Measurements from ENCODE around the gene SLC35F4.

The SLC35F4 gene

DNA sequence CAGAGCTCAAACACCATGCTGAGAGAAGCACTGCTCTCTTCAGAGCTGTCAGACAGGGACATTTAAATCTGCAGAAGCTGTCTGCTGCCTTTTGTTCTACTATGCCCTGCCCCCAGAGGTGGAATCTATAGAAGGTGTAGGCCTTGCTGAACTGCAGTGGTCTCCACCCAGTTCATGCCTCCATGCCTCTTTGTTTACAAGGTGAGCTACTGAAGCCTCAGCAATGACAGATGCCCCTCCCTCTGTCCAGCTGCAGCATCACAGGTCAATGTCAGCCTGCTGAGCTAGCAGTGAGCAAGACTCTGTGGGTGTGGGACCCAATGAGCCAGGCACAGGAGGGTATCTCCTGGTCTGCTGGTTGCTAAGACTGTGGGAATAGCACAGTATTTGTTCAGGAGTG, 346.8 kb downstream of the SLC35F4 start:
- no peak for DNase-seq (ENCODE audit: low spot score)

All from hematopoietic multipotent progenitor cell treated with erythropoietin and hydrocortisone succinate and interleukin-3 and kit ligand, for 17 days (in vitro differentiated cells).